ENCODE results near the gene EPB41.

- TF ChIP-seq EZH2 (IDR thresholded peaks at IDR 0.05; ENCODE audit: insufficient read depth, poor library complexity, severe bottlenecking) (no peak), EZH2phosphoT487 (IDR thresholded peaks at IDR 0.05; ENCODE audit: insufficient read depth, low read depth) (no peak)
Observed at GRCh38 chr1:28871631-28872401, 42.6 kb upstream of the EPB41 start.

Measured in GM23248 (cell line).